GM12801 (cell line): Measurements from ENCODE around the gene DDAH1.

Experiments used
- CTCF ChIP-seq: IDR thresholded peaks from one replicate; pipeline ENCODE4 v1.5.1; 2011; ENCODE audit warnings: control low read depth; ENCODE audit not compliant: insufficient read length; ENCODE audit errors: extremely low read depth

Gene DDAH1

DNA sequence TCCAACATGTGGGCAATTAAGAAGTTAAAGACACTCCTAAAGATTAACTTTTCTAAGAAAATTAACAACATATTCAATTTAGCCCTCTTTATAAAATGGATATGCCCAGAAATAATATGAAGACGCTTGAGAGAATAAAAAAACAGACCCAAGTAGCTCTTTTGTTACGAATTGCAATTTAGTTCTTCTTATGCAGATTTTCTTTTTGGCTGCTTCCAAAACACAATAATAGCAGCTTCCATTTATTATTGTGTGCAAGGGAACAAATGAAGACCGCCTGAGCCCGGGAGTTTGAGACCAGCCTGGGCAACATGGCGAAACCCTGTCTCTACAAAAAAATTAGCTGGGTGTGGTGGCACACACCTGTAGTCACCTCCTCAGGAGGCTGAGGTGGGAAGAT lies 138.1 kb downstream of the DDAH1 start:
- TF ChIP-seq CTCF: no peak

GRCh38 chr1:85326336-85326735 lies 138.6 kb downstream of the DDAH1 start:
- no peak for TF ChIP-seq CTCF

GRCh38 chr1:85325920-85326319 lies 139.0 kb downstream of the DDAH1 start:
- TF ChIP-seq CTCF: no peak

- TF ChIP-seq CTCF: no peak
Observed at GRCh38 chr1:85323770-85324169, 141.2 kb downstream of the DDAH1 start.

- no peak for TF ChIP-seq CTCF
Observed at GRCh38 chr1:85322655-85323054, 142.3 kb downstream of the DDAH1 start.

- no peak for TF ChIP-seq CTCF
Observed at GRCh38 chr1:85321237-85321964, 143.6 kb downstream of the DDAH1 start.

- TF ChIP-seq CTCF: no peak
Observed at GRCh38 chr1:85320371-85321131, 144.4 kb downstream of the DDAH1 start.
